Measurements from ENCODE around the gene PDAP1.
A peak's percentile ranks its signal among the peaks of the same experiment; 100 is the strongest.
"Not testable (repeated sequence)": the region's sequence is repeated elsewhere in the genome, so short reads cannot be mapped to it uniquely, and the experiment has no call there.

PDAP1 gene

GRCh38 chr7:99424932-99425730, 16.7 kb upstream of the PDAP1 start:
- DNase-seq (ENCODE audit: low spot score) = no peak

GRCh38 chr7:99422625-99423024, 14.2 kb upstream of the PDAP1 start:
- DNase-seq (ENCODE audit: low spot score) = no peak

GRCh38 chr7:99422186-99422585, 13.8 kb upstream of the PDAP1 start:
- no peak for DNase-seq (ENCODE audit: low spot score)

- DNase-seq (ENCODE audit: low spot score) = no peak
Measured at GRCh38 chr7:99420986-99421385, 12.6 kb upstream of the PDAP1 start.

- no peak for DNase-seq (ENCODE audit: low spot score)
Measured at GRCh38 chr7:99420213-99420612, 11.8 kb upstream of the PDAP1 start.

GRCh38 chr7:99419323-99420021, 11.1 kb upstream of the PDAP1 start:
- no peak for DNase-seq (ENCODE audit: low spot score)

- peak; percentile 13 for DNase-seq (ENCODE audit: low spot score)
Measured at GRCh38 chr7:99418260-99418659, 9.9 kb upstream of the PDAP1 start.

GRCh38 chr7:99415513-99416127, 7.2 kb upstream of the PDAP1 start:
- not testable (repeated sequence) for DNase-seq (ENCODE audit: low spot score)

- DNase-seq (ENCODE audit: low spot score) = no peak
Measured at GRCh38 chr7:99410635-99411034, 2.2 kb upstream of the PDAP1 start.

- DNase-seq (ENCODE audit: low spot score) = no peak
Measured at GRCh38 chr7:99409806-99410205, 1.4 kb upstream of the PDAP1 start.

GRCh38 chr7:99409192-99409572, 785 bp upstream of the PDAP1 start:
- DNase-seq (ENCODE audit: low spot score) = no peak

- peak; percentile 54 for DNase-seq (ENCODE audit: low spot score)
Measured at GRCh38 chr7:99407872-99408378, 472 bp downstream of the PDAP1 start.

- no peak for DNase-seq (ENCODE audit: low spot score)
Measured at GRCh38 chr7:99406557-99406956, 1.8 kb downstream of the PDAP1 start.

- no peak for DNase-seq (ENCODE audit: low spot score)
Measured at GRCh38 chr7:99404977-99405320, 3.4 kb downstream of the PDAP1 start.

- no peak for DNase-seq (ENCODE audit: low spot score)
Measured at GRCh38 chr7:99404235-99404976, 4.0 kb downstream of the PDAP1 start.

- no peak for DNase-seq (ENCODE audit: low spot score)
Measured at GRCh38 chr7:99403764-99404163, 4.6 kb downstream of the PDAP1 start.

- DNase-seq (ENCODE audit: low spot score) = no peak
Measured at GRCh38 chr7:99402854-99403253, 5.5 kb downstream of the PDAP1 start.

- no peak for DNase-seq (ENCODE audit: low spot score)
Measured at GRCh38 chr7:99399597-99399996, 8.8 kb downstream of the PDAP1 start.

- no peak for DNase-seq (ENCODE audit: low spot score)
Measured at GRCh38 chr7:99398891-99399445, 9.4 kb downstream of the PDAP1 start.

- DNase-seq (ENCODE audit: low spot score) = no peak
Measured at GRCh38 chr7:99397297-99397983, 11.0 kb downstream of the PDAP1 start.

Measured in D341Med (cell line).